Neural cell (in vitro differentiated cells): ENCODE results near the gene MAB21L4.

Source experiments
- EP300 ChIP-seq: fragments of 450-650 bp; conservative IDR thresholded peaks from 2 replicates; pipeline ENCODE4 v1.6.1; 2014; ENCODE audit warnings: antibody characterized with exemption, mild to moderate bottlenecking, moderate library complexity; ENCODE audit not compliant: poor library complexity, severe bottlenecking
- EZH2 ChIP-seq: fragments of 200-600, 300-800 bp; shearing (Covaris generic), sonication (generic); IDR thresholded peaks from 2 replicates; pipeline ENCODE4 v1.6.1; 2014; ENCODE audit warnings: antibody characterized with exemption, low read length, borderline replicate concordance, mild to moderate bottlenecking; ENCODE audit not compliant: insufficient read depth, poor library complexity, severe bottlenecking
- TF ChIP-seq, protein P1 (sequence below): fragments of 450-650 bp; IDR thresholded peaks from 2 replicates; pipeline ENCODE4 v1.5.1; 2014; ENCODE audit warnings: antibody characterized with exemption, mild to moderate bottlenecking, moderate library complexity; ENCODE audit not compliant: poor library complexity, severe bottlenecking

DNA sequence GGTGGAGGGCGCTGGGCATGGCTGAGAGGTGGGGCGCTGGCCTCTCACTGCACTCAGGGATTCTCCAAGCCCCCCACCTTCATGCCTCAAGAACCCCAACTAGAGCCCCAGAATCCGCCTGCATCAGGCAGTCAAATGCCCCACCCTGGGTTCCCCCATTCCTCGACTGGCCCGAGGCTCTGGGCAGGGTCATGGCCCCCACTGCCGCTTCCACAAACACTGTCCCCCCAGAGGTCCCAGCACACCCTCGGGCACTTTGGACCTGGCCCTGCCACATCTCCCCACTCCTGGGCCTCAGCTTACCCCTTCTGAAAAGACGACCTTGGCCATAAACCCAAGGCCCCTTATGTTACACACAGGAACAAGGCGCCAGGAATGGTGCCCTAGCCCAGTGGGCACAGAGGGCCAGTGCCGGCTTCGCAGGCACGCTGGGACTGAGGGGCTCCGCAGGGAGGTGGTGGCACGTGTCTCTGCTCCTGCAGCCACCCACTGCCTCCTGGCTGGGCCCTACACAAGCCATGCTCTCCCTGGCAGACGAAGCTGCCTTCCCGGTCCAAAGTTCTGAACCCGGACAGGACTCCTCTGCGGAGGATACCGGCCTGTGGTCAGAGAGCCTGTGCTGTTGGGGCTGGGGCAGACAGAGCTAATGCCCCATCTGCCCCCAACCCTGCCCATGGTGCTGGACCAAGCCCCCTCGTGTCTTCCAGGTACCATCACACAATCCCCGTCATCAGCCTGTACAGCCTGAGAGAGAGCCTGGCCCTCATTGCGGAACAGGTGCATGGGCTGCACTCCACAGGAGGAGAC is 20.5 kb downstream of the MAB21L4 start:
- TF ChIP-seq, protein P1, sequence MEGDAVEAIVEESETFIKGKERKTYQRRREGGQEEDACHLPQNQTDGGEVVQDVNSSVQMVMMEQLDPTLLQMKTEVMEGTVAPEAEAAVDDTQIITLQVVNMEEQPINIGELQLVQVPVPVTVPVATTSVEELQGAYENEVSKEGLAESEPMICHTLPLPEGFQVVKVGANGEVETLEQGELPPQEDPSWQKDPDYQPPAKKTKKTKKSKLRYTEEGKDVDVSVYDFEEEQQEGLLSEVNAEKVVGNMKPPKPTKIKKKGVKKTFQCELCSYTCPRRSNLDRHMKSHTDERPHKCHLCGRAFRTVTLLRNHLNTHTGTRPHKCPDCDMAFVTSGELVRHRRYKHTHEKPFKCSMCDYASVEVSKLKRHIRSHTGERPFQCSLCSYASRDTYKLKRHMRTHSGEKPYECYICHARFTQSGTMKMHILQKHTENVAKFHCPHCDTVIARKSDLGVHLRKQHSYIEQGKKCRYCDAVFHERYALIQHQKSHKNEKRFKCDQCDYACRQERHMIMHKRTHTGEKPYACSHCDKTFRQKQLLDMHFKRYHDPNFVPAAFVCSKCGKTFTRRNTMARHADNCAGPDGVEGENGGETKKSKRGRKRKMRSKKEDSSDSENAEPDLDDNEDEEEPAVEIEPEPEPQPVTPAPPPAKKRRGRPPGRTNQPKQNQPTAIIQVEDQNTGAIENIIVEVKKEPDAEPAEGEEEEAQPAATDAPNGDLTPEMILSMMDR = no peak
- TF ChIP-seq EP300 (no peak), EZH2 (no peak)
